ENCODE measurements around the gene ZNF385D. TPM values are rescaled to one million over a fixed set of nuclear protein-coding genes. Genes with fewer than 3 reads are reported as not detected.

Gene ZNF385D
- total RNA-seq, 1 experiment from 2014 or later = 13.0 TPM

GRCh38 chr3:21641959-21642358, 109.1 kb downstream of the ZNF385D start:
- intact Hi-C loops (cut with micrococcal nuclease; ENCODE audit: unreplicated experiment) = no loop called here
- Histone ChIP-seq H3K27ac (ENCODE audit: low read length) (no peak overlapping the region), H3K9me3 (ENCODE audit: control insufficient read depth, insufficient read depth, low read depth, low read length) (no peaks in the 10 kb centered on the region), H3K27me3 (ENCODE audit: control insufficient read depth, insufficient read depth, low read length) (no peaks in the 10 kb centered on the region), H3K4me3 (ENCODE audit: low read depth in 2 of 2, low read length in 2 of 2) (no peak overlapping the region), H3K36me3 (ENCODE audit: control insufficient read depth, insufficient read depth, low read length) (no peaks in the 10 kb centered on the region), H3K4me1 (ENCODE audit: control insufficient read depth, insufficient read depth, low read length) (0 out of 2 replicates have a peak, but pooled peaks cover 3% of the 10 kb centered on the region)
- no TSS peak for BruUV-seq (replicated peaks)
- in situ Hi-C loops (cut with HindIII; ENCODE audit: low pct_unique_long_range_greater_than_20kb, low sequenced_read_pairs) = no loop called here
- ATAC-seq (no peak), DNase-seq (ENCODE audit: low read depth, low spot score) (no peak)
- CTCF ChIA-PET = no interaction called here
- no peak for TF ChIP-seq SIN3A (IDR thresholded peaks at IDR 0.05; ENCODE audit: borderline replicate concordance, insufficient read depth, low read depth, low read length)
- TF ChIP-seq CTCF (IDR thresholded peaks at IDR 0.05) = no peak
- TF ChIP-seq POLR2AphosphoS5 (IDR thresholded peaks at IDR 0.05; ENCODE audit: low read depth, low read length) = no peak
- TF ChIP-seq REST (IDR thresholded peaks at IDR 0.05; ENCODE audit: insufficient read depth in 1 of 2, low read depth in 2 of 2, low read length in 1 of 2) = no peak
- TF ChIP-seq TCF7L2 (IDR thresholded peaks at IDR 0.05; ENCODE audit: low read depth, low read length) = no peak
- POLR2A ChIA-PET = no interaction called here

GRCh38 chr3:21638488-21638887, 112.5 kb downstream of the ZNF385D start:
- no peaks in the 10 kb centered on the region for H3K36me3 ChIP-seq (ENCODE audit: control insufficient read depth, insufficient read depth, low read length)
- H3K27me3 ChIP-seq (ENCODE audit: control insufficient read depth, insufficient read depth, low read length) = no peaks in the 10 kb centered on the region
- ATAC-seq (no peak), DNase-seq (ENCODE audit: low read depth, low spot score) (no peak)
- no peak overlapping the region for H3K27ac ChIP-seq (ENCODE audit: low read length)
- TF ChIP-seq TCF7L2 (IDR thresholded peaks at IDR 0.05; ENCODE audit: low read depth, low read length) (no peak), SIN3A (IDR thresholded peaks at IDR 0.05; ENCODE audit: borderline replicate concordance, insufficient read depth, low read depth, low read length) (no peak), CTCF (IDR thresholded peaks at IDR 0.05) (no peak), REST (IDR thresholded peaks at IDR 0.05; ENCODE audit: insufficient read depth in 1 of 2, low read depth in 2 of 2, low read length in 1 of 2) (no peak), POLR2AphosphoS5 (IDR thresholded peaks at IDR 0.05; ENCODE audit: low read depth, low read length) (no peak)
- no peaks in the 10 kb centered on the region for H3K4me1 ChIP-seq (ENCODE audit: control insufficient read depth, insufficient read depth, low read length)
- no peaks in the 10 kb centered on the region for H3K9me3 ChIP-seq (ENCODE audit: control insufficient read depth, insufficient read depth, low read depth, low read length)
- intact Hi-C loops (cut with micrococcal nuclease; ENCODE audit: unreplicated experiment) = no loop called here
- no TSS peak for BruUV-seq (replicated peaks)
- CTCF ChIA-PET = no interaction called here
- no peak overlapping the region for H3K4me3 ChIP-seq (ENCODE audit: low read depth in 2 of 2, low read length in 2 of 2)
- POLR2A ChIA-PET = no interaction called here
- in situ Hi-C loops (cut with HindIII; ENCODE audit: low pct_unique_long_range_greater_than_20kb, low sequenced_read_pairs) = no loop called here
